Neural progenitor cell (in vitro differentiated cells): ENCODE results near the gene ILDR2.

ENCODE experiments used
- CTCF ChIP-seq: fragments of 200-600 bp; sonication (generic); IDR thresholded peaks from 2 replicates; pipeline ENCODE4 v1.5.1; 2017; ENCODE audit warnings: antibody characterized with exemption, mild to moderate bottlenecking
- EZH2phosphoT487 ChIP-seq: fragments of 200-600 bp; sonication (generic); IDR thresholded peaks from 2 replicates; pipeline ENCODE4 v1.6.1; 2017; ENCODE audit warnings: antibody characterized with exemption

- TF ChIP-seq CTCF = no peak
- TF ChIP-seq EZH2phosphoT487 = no peak
Observed at GRCh38 chr1:166974647-166975345, 544 bp downstream of the ILDR2 start.
